DND-41 (cell line): ENCODE results near the gene MACROD2.

Source experiments
- CTCF ChIP-seq: IDR thresholded peaks from 2 replicates; pipeline ENCODE4 v1.5.1; 2012; ENCODE audit warnings: borderline replicate concordance, low read length, moderate library complexity, mild to moderate bottlenecking; ENCODE audit not compliant: poor library complexity, severe bottlenecking; ENCODE audit errors: extremely low read depth
- EZH2 ChIP-seq: IDR thresholded peaks from 3 replicates; pipeline ENCODE4 v1.6.1; 2012; ENCODE audit warnings: borderline replicate concordance, low read depth, mild to moderate bottlenecking, moderate library complexity, low read length, inconsistent platforms; ENCODE audit not compliant: severe bottlenecking

GRCh38 chr20:14245368-14245970, 250.2 kb downstream of the MACROD2 start:
- TF ChIP-seq EZH2 (no peak), CTCF (no peak)
